Body of pancreas (tissue), 4 donors: Measurements from ENCODE around the gene GALNT5. TPM values are rescaled to one million over a fixed set of nuclear protein-coding genes. Genes with fewer than 3 reads are reported as not detected.

ENCODE experiments used
- ATAC-seq: fragments of 150-250 bp; one replicate; pipeline ENCODE4 v1.9.1; 2016
- DNase-seq, 4 donors: peaks; one replicate each; pipeline ENCODE4 v3.0.0-alpha.2; 2019
- H3K27ac ChIP-seq, 4 donors: fragments of 200-600 bp; sonication (generic); 1 replicate in 3 of 4; 2 replicates in 1 of 4; pipeline versions ENCODE4 v1.5.1 to v1.6.1; 2016 to 2019; ENCODE audit warnings: mild to moderate bottlenecking in 1 of 4, mixed read lengths in 1 of 4, moderate library complexity in 1 of 4
- H3K27me3 ChIP-seq, 2 donors: fragments of 200-600 bp; sonication (generic); one replicate each; pipeline ENCODE4 v1.6.0; 2016; ENCODE audit warnings: mild to moderate bottlenecking in 1 of 2
- H3K36me3 ChIP-seq, 2 donors: fragments of 200-600 bp; sonication (generic); replicated peaks in 1 of 2; 2 replicates each; pipeline ENCODE4 v1.5.1; 2016; ENCODE audit warnings: low read depth in 2 of 2; ENCODE audit not compliant: insufficient read depth in 1 of 2
- H3K4me1 ChIP-seq: fragments of 200-600 bp; sonication (generic); one replicate; pipeline ENCODE4 v1.6.0; 2016
- H3K4me3 ChIP-seq, 2 donors: fragments of 200-600 bp; sonication (generic); 1 replicate in 1 of 2; 2 replicates in 1 of 2; pipeline ENCODE4 v1.5.1; 2016 to 2019
- H3K9me3 ChIP-seq, 3 donors: fragments of 200-600 bp; sonication (generic); 1 replicate in 2 of 3; 2 replicates in 1 of 3; pipeline ENCODE4 v1.5.1; 2016
- POLR2A ChIP-seq, 3 donors: fragments of 450-650 bp; IDR thresholded peaks; one replicate each; pipeline ENCODE4 v1.6.1; 2016; ENCODE audit warnings: antibody characterized with exemption in 3 of 3, mild to moderate bottlenecking in 2 of 3
- WGBS, 2 donors: methylation state at CpG; one replicate each; pipeline ENCODE4 v1.1.5; 2017; 5-methylcytosine and 5-hydroxymethylcytosine counted together
- intact Hi-C: fragments of 100-400 bp; cut with DNase I; formaldehyde crosslinking; loops from one replicate; pipeline ENCODE4 v1.15.1; 2023
- total RNA-seq, 2 donors: library from RNA; depleted of rRNA; stranded (reverse); fragments of >200 nt; gene quantifications; one replicate each; pipeline ENCODE4 v1.1.0, GENCODE V29; 2016
- TF ChIP-seq, protein P1 (sequence below), 7 experiments: fragments of 450-650 bp in 4 of 7; fragments of 200-600 bp in 3 of 7; sonication (generic) in 3 of 7; IDR thresholded peaks; one replicate each; pipeline ENCODE4 v1.5.1; 2016 to 2019; ENCODE audit warnings: antibody characterized with exemption in 7 of 7

Gene GALNT5
- total RNA-seq, 2 donors from 2014 or later: 3.1 TPM; not detected in 1

DNA sequence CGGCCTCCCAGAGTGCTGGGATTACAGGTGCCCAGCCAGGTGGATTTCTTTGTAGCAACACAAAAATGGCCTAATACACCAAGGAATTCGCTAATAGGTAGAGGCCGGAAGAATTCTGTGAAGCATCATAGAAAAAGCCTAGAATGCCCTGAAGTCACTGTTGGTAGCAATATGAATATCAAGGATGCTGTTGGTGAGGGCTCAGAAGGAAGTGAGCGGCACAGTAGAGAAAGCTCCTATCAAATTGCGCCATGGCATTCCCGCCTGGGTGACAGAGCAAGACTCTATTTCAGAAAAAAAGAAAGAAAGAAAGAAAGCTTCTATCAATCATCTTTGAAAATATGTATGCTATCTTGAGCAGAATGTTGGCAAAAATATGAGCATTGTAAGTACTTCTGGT, 23.8 kb downstream of the GALNT5 start:
- no peaks in the 10 kb centered on the region for H3K36me3 ChIP-seq
- H3K27ac ChIP-seq: no peak overlapping the region
- H3K4me1 ChIP-seq: no peaks in the 10 kb centered on the region
- ATAC-seq (no peak), DNase-seq (no peak)
- 91 to 92% methylated on average over 6 of the region's 6 CpGs for WGBS, 2 donors
- TF ChIP-seq, protein P1, sequence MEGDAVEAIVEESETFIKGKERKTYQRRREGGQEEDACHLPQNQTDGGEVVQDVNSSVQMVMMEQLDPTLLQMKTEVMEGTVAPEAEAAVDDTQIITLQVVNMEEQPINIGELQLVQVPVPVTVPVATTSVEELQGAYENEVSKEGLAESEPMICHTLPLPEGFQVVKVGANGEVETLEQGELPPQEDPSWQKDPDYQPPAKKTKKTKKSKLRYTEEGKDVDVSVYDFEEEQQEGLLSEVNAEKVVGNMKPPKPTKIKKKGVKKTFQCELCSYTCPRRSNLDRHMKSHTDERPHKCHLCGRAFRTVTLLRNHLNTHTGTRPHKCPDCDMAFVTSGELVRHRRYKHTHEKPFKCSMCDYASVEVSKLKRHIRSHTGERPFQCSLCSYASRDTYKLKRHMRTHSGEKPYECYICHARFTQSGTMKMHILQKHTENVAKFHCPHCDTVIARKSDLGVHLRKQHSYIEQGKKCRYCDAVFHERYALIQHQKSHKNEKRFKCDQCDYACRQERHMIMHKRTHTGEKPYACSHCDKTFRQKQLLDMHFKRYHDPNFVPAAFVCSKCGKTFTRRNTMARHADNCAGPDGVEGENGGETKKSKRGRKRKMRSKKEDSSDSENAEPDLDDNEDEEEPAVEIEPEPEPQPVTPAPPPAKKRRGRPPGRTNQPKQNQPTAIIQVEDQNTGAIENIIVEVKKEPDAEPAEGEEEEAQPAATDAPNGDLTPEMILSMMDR (IDR thresholded peaks at IDR 0.05): no peak
- TF ChIP-seq POLR2A (IDR thresholded peaks at IDR 0.05): no peak
- no peaks in the 10 kb centered on the region for H3K27me3 ChIP-seq
- intact Hi-C loops: no loop called here
- no peak overlapping the region for H3K4me3 ChIP-seq
- H3K9me3 ChIP-seq: no peaks in the 10 kb centered on the region

DNA sequence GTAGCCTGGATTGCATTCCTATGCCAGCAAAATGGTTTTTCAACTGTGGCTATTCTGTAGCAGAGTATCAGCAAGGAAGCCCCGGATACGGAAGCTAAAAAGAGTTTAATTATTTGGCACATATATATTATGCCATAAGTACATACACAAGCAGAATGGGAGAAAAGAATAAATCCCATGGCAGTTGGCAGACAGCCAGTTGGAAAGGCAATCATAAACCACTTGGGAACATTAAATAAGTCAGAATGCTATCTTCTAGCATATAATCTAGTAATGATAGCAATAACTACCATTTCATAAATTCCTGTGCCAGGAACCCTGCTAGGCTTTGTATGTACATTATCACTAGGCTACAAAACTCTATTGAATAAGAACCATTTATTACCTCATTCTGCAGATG, 26.0 kb downstream of the GALNT5 start:
- TF ChIP-seq, protein P1 (IDR thresholded peaks at IDR 0.05): no peak
- no peak for TF ChIP-seq POLR2A (IDR thresholded peaks at IDR 0.05)
- no peaks in the 10 kb centered on the region for H3K4me1 ChIP-seq
- no peaks in the 10 kb centered on the region for H3K36me3 ChIP-seq
- H3K27ac ChIP-seq: no peak overlapping the region
- intact Hi-C loops: no loop called here
- WGBS, 2 donors: 55 to 65% methylated on average over 2 of the region's 2 CpGs
- no peaks in the 10 kb centered on the region for H3K27me3 ChIP-seq
- no peak for ATAC-seq
- DNase-seq: no peak
- H3K9me3 ChIP-seq: no peaks in the 10 kb centered on the region
- no peak overlapping the region for H3K4me3 ChIP-seq

DNA sequence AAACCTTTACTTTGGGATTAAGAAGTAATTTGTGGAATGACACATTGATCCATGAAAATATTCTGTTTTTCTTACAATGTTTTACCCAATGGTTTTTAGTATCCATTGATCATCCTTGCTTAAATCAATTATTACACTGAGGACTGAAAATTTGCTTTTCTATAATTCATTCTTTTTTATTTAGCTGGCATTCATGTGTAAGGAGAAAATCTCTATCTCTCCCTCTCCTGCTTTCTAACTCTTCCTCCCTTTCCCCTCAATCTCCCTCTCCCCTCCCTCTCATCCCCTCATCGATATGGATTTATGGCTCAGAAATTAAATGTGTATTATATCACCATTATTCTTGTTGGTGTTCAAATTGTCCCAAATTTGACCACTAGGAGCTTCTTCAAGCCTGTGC, 29.7 kb downstream of the GALNT5 start:
- no peaks in the 10 kb centered on the region for H3K27me3 ChIP-seq
- H3K36me3 ChIP-seq: no peaks in the 10 kb centered on the region
- TF ChIP-seq POLR2A (IDR thresholded peaks at IDR 0.05): no peak
- TF ChIP-seq, protein P1 (IDR thresholded peaks at IDR 0.05): no peak
- H3K4me3 ChIP-seq: no peak overlapping the region
- WGBS, 2 donors: 90 to 92% methylated on average over 1 of the region's 1 CpG
- peaks cover 4% of the 10 kb centered on the region for H3K4me1 ChIP-seq
- intact Hi-C loops: no loop called here
- ATAC-seq (no peak), DNase-seq (no peak)
- H3K27ac ChIP-seq: no peak overlapping the region
- no peaks in the 10 kb centered on the region for H3K9me3 ChIP-seq

DNA sequence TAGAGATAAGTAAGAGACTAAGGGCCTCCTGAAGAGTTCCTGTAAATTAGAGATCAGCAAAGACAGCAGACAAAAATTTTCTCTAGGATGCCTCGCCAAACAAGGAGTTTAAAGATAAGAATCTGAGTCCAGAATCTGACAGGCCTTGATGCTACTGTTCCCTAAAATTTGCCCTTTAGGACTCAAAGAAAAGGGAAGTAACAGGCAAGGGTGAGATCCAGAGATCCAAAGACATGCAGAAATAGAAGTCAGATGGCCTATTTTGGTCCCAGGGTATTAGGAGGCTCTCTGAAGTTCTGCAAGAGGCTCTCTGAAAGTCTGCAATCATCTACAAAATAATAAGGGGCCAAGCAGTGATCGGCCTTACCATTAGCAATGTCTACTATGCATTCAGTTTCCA, 33.0 kb downstream of the GALNT5 start:
- ATAC-seq (no peak), DNase-seq (no peak)
- peaks cover 4% of the 10 kb centered on the region for H3K4me1 ChIP-seq
- no peaks in the 10 kb centered on the region for H3K27me3 ChIP-seq
- no peak for TF ChIP-seq POLR2A (IDR thresholded peaks at IDR 0.05)
- TF ChIP-seq, protein P1 (IDR thresholded peaks at IDR 0.05): no peak
- no peaks in the 10 kb centered on the region for H3K36me3 ChIP-seq
- WGBS, 2 donors: 85 to 95% methylated on average over 2 of the region's 2 CpGs
- H3K27ac ChIP-seq: no peak overlapping the region
- no peak overlapping the region for H3K4me3 ChIP-seq
- intact Hi-C loops: no loop called here
- H3K9me3 ChIP-seq: no peaks in the 10 kb centered on the region

DNA sequence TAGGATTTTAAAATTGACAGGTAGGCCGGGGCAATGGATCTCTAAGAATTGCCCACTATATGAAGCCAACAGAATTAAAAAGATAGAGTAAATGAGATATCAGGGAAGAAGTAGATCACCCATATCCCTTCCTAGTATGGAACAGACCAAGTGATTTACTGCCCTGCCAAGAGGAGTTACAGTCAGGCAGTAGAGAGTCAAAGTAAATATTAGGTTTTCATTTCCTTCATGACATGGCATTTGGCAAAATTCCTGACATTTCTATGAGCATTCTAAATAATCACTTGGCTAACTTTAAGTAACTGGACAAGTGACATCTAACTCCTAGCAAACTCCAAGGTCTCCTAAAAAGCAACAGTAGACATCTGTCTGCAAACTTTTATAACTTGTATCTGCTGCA, 33.5 kb downstream of the GALNT5 start:
- Histone ChIP-seq H3K27me3 (no peaks in the 10 kb centered on the region), H3K9me3 (no peaks in the 10 kb centered on the region), H3K4me3 (no peak overlapping the region), H3K4me1 (peaks cover 4% of the 10 kb centered on the region), H3K27ac (no peak overlapping the region), H3K36me3 (no peaks in the 10 kb centered on the region)
- TF ChIP-seq, protein P1 (IDR thresholded peaks at IDR 0.05): no peak
- no peak for TF ChIP-seq POLR2A (IDR thresholded peaks at IDR 0.05)
- 71 to 82% methylated on average over 1 of the region's 1 CpG for WGBS, 2 donors
- ATAC-seq (no peak), DNase-seq (no peak)
- intact Hi-C loops: no loop called here
